NB4 (cell line): Measurements from ENCODE around the gene B3GALT4.
"Not testable (repeated sequence)": the region's sequence is repeated elsewhere in the genome, so short reads cannot be mapped to it uniquely, and the experiment has no call there.

ENCODE experiments used
- MYC ChIP-seq: IDR thresholded peaks from 2 replicates; pipeline ENCODE4 v1.6.1; 2011; ENCODE audit warnings: low read depth, low read length
- POLR2A ChIP-seq: IDR thresholded peaks from 2 replicates; pipeline ENCODE4 v1.6.1; 2011; ENCODE audit warnings: mild to moderate bottlenecking; ENCODE audit not compliant: insufficient read length; ENCODE audit errors: extremely low read depth
- TF ChIP-seq, protein P1 (sequence below): IDR thresholded peaks from one replicate; pipeline ENCODE4 v1.5.1; 2012; ENCODE audit warnings: low read depth, low read length
- TF ChIP-seq, protein P2 (sequence below): IDR thresholded peaks from 2 replicates; pipeline ENCODE4 v1.6.1; 2011; ENCODE audit warnings: low read depth, low read length

GRCh38 chr6:33285214-33285613 is 8.3 kb downstream of the B3GALT4 start:
- TF ChIP-seq, protein P1, sequence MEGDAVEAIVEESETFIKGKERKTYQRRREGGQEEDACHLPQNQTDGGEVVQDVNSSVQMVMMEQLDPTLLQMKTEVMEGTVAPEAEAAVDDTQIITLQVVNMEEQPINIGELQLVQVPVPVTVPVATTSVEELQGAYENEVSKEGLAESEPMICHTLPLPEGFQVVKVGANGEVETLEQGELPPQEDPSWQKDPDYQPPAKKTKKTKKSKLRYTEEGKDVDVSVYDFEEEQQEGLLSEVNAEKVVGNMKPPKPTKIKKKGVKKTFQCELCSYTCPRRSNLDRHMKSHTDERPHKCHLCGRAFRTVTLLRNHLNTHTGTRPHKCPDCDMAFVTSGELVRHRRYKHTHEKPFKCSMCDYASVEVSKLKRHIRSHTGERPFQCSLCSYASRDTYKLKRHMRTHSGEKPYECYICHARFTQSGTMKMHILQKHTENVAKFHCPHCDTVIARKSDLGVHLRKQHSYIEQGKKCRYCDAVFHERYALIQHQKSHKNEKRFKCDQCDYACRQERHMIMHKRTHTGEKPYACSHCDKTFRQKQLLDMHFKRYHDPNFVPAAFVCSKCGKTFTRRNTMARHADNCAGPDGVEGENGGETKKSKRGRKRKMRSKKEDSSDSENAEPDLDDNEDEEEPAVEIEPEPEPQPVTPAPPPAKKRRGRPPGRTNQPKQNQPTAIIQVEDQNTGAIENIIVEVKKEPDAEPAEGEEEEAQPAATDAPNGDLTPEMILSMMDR, result not testable (repeated sequence)
- TF ChIP-seq POLR2A, MYC: not testable (repeated sequence)
- TF ChIP-seq, protein P2, sequence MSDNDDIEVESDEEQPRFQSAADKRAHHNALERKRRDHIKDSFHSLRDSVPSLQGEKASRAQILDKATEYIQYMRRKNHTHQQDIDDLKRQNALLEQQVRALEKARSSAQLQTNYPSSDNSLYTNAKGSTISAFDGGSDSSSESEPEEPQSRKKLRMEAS, result not testable (repeated sequence)
